Measurements from ENCODE around the gene FAM13A.

- TF ChIP-seq CTCF (IDR thresholded peaks at IDR 0.05) = no peak
- TF ChIP-seq EZH2 (IDR thresholded peaks at IDR 0.05; ENCODE audit: borderline replicate concordance, insufficient read depth, low read depth, low read length, poor library complexity, severe bottlenecking) = no peak
Observed at GRCh38 chr4:88817740-88818139, 239.2 kb downstream of the FAM13A start.
